Smooth muscle cell (in vitro differentiated cells): Measurements from ENCODE around the gene KCNMA1. TPM values are rescaled to one million over a fixed set of nuclear protein-coding genes. Genes with fewer than 3 reads are reported as not detected.

Source experiments
- DNase-seq: peaks from one replicate; lab custom pipeline; 2025; ENCODE audit not compliant: unreplicated experiment; lab: John Stamatoyannopoulos, UW
- H2AFZ ChIP-seq: fragments of 200-600 bp; sonication (generic); 2 replicates; pipeline ENCODE4 v1.6.0; 2016; ENCODE audit warnings: antibody characterized with exemption, low read depth, mild to moderate bottlenecking
- H3F3A ChIP-seq: fragments of 200-600 bp; sonication (generic); 2 replicates; pipeline ENCODE4 v1.6.0; 2017; ENCODE audit warnings: antibody characterized with exemption, low read depth
- H3K27ac ChIP-seq: fragments of 200-600 bp; sonication (generic); 2 replicates; pipeline ENCODE4 v1.5.1; 2016; ENCODE audit warnings: low read depth, mild to moderate bottlenecking
- H3K27me3 ChIP-seq: fragments of 200-600 bp; sonication (generic); 2 replicates; pipeline ENCODE4 v1.6.1; 2016; ENCODE audit warnings: low read depth, mild to moderate bottlenecking
- H3K36me3 ChIP-seq: fragments of 200-600 bp; sonication (generic); 2 replicates; pipeline ENCODE4 v1.5.1; 2016; ENCODE audit warnings: low read depth
- H3K4me1 ChIP-seq: fragments of 200-600 bp; sonication (generic); 2 replicates; pipeline ENCODE4 v1.5.1; 2016; ENCODE audit warnings: low read depth
- H3K4me2 ChIP-seq: fragments of 200-600 bp; sonication (generic); 2 replicates; pipeline ENCODE4 v1.6.0; 2016; ENCODE audit warnings: mild to moderate bottlenecking
- H3K4me3 ChIP-seq: fragments of 200-600 bp; sonication (generic); 2 replicates; pipeline ENCODE4 v1.5.1; 2016; ENCODE audit warnings: mild to moderate bottlenecking
- H3K79me2 ChIP-seq: fragments of 200-600 bp; sonication (generic); 2 replicates; pipeline ENCODE4 v1.6.0; 2016; ENCODE audit warnings: low read depth, mild to moderate bottlenecking
- H3K9ac ChIP-seq: fragments of 200-600 bp; sonication (generic); 2 replicates; pipeline ENCODE4 v1.6.0; 2016; ENCODE audit warnings: low read depth
- H3K9me3 ChIP-seq: fragments of 200-600 bp; sonication (generic); replicated peaks from 2 replicates; pipeline ENCODE4 v1.5.1; 2016; ENCODE audit warnings: low read depth
- H4K20me1 ChIP-seq: fragments of 200-600 bp; sonication (generic); 2 replicates; pipeline ENCODE4 v1.6.0; 2016; ENCODE audit warnings: low read depth
- CTCF ChIP-seq: fragments of 200-600 bp; sonication (generic); IDR thresholded peaks from 2 replicates; pipeline ENCODE4 v1.5.1; 2017; ENCODE audit warnings: borderline replicate concordance, mild to moderate bottlenecking, antibody characterized with exemption; ENCODE audit not compliant: insufficient read depth, poor library complexity, severe bottlenecking
- WGBS: methylation state at CpG from one replicate; pipeline ENCODE4 v1.1.7; 2016; ENCODE audit warnings: low lambda C conversion rate; 5-methylcytosine and 5-hydroxymethylcytosine counted together
- polyA plus RNA-seq: library from polyadenylated mRNA; unstranded; fragments of >200 nt; fragmentation: Nextera tagmentation; extraction: Ambion mirVana; gene quantifications from 2 replicates; pipeline ENCODE4 v1.2.1, GENCODE V29; 2016
- total RNA-seq: library from RNA; depleted of rRNA; stranded (reverse); fragments of >200 nt; gene quantifications from 2 replicates; pipeline ENCODE4 v1.2.3, GENCODE V29; 2014

Gene KCNMA1
- total and polyA plus RNA-seq, 2 experiments from 2014 or later, result 9.1 to 23.4 TPM

DNA sequence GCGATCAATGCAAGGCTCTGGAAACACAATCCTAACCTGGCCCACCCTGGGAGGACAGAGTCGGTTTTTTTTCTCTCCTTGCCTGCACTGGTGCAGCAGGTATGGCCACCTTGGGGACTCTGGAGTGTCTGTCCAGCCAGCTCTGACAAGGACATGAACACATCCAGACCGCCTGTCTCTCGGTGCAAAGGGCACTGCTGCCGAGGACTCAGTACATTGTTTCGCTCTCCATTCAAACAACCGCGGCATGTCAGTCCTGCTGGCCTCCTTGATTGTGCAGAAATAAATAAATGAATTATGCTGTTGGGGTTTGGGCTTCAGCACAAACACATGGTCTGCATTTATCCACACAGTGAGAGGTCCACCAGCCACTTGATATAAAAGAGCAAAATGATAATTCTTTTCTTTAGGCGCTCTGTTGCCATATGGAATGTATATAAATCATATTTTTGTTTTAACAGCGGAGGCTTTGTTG lies 565.2 kb downstream of the KCNMA1 start:
- H2AFZ ChIP-seq, result no peak overlapping the region
- H3K27me3 ChIP-seq, result no peaks in the 10 kb centered on the region
- H3K79me2 ChIP-seq, result no peaks in the 10 kb centered on the region
- no peak overlapping the region for H3K4me2 ChIP-seq
- no peaks in the 10 kb centered on the region for H3K4me1 ChIP-seq
- H3K36me3 ChIP-seq, result no peaks in the 10 kb centered on the region
- no peak overlapping the region for H3K4me3 ChIP-seq
- H4K20me1 ChIP-seq, result no peaks in the 10 kb centered on the region
- no peak for DNase-seq
- 96% methylated on average over 10 of the region's 10 CpGs for WGBS
- no peak overlapping the region for H3K9ac ChIP-seq
- no peak for TF ChIP-seq CTCF
- no peak overlapping the region for H3K27ac ChIP-seq
- no peaks in the 10 kb centered on the region for H3K9me3 ChIP-seq
- no peaks in the 10 kb centered on the region for H3F3A ChIP-seq

DNA sequence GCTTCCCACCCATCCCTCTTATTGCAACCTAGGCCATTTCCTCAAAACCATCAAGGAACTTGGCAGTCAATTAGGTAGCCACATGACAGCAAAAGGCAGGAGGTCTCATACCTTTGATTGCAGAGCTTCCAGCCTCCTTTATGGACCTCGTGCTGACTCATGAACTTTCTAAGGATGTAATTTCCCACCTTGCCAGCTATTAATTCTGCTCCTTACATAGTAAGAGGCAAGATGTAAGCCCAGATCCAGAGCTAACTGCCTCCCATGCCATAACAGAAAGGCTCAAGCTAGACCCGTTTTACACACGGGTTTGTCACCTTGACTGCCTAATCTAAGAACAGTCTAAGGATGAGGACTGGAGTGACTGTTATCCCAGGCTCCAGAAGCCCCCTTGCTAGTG lies 565.7 kb downstream of the KCNMA1 start:
- no peak for TF ChIP-seq CTCF
- no peaks in the 10 kb centered on the region for H3K9me3 ChIP-seq
- no peaks in the 10 kb centered on the region for H4K20me1 ChIP-seq
- DNase-seq, result no peak
- no peaks in the 10 kb centered on the region for H3K79me2 ChIP-seq
- H2AFZ ChIP-seq, result no peak overlapping the region
- no peak overlapping the region for H3K4me3 ChIP-seq
- H3K4me2 ChIP-seq, result no peak overlapping the region
- no peaks in the 10 kb centered on the region for H3F3A ChIP-seq
- WGBS, result 85% methylated on average over 3 of the region's 3 CpGs
- no peaks in the 10 kb centered on the region for H3K36me3 ChIP-seq
- H3K9ac ChIP-seq, result no peak overlapping the region
- no peaks in the 10 kb centered on the region for H3K4me1 ChIP-seq
- H3K27ac ChIP-seq, result no peak overlapping the region
- no peaks in the 10 kb centered on the region for H3K27me3 ChIP-seq

DNA sequence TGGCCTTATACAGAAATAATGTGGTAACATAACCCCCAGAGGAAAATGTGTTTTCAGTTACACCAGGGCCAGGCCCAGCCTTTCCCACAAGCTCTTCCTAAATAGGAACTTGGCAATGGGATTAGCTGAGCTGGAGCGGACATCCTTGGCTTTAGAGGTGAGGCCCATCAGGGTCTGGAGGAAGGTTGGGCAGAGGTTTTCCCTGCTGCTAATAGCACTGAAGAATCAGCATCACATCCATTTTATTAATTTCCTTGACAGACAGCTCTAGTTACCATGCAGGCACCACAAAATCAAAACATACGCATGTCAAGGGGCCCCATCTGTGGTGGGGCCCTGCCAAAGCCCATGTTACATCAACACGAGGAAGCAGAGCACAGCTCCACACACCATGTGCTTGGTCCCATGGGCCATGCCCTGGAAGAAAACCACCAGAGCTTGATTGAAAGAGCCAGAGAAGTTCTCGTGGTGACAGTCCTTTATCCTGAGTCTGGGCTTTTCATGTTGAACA lies 566.6 kb downstream of the KCNMA1 start:
- no peak for DNase-seq
- no peaks in the 10 kb centered on the region for H3F3A ChIP-seq
- no peak overlapping the region for H3K27ac ChIP-seq
- no peaks in the 10 kb centered on the region for H3K36me3 ChIP-seq
- H3K4me2 ChIP-seq, result no peak overlapping the region
- H3K9me3 ChIP-seq, result no peaks in the 10 kb centered on the region
- no peaks in the 10 kb centered on the region for H4K20me1 ChIP-seq
- H3K27me3 ChIP-seq, result no peaks in the 10 kb centered on the region
- 88% methylated on average over 4 of the region's 4 CpGs for WGBS
- no peak overlapping the region for H2AFZ ChIP-seq
- no peaks in the 10 kb centered on the region for H3K79me2 ChIP-seq
- TF ChIP-seq CTCF, result no peak
- no peak overlapping the region for H3K9ac ChIP-seq
- H3K4me3 ChIP-seq, result no peak overlapping the region
- H3K4me1 ChIP-seq, result no peaks in the 10 kb centered on the region

DNA sequence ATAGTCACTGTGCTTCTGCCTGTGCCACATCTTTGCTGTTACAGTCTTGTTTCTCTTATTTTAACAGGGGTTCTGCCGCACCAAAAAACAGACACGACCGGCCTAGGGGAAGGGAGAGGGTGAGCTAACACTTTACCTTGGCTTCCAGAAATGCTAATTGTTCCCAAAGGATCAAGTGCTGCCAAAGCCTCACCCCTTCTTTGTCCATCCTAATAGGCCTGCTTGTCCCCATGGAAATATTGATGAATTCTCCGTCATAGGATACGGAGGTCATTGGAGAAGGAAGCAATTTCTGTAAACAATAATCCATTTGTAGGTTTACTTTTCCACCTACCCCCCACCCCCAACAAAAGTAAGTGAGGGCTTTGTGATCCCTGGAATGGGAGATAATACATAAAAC lies 567.3 kb downstream of the KCNMA1 start:
- DNase-seq, result no peak
- H3F3A ChIP-seq, result no peaks in the 10 kb centered on the region
- no peak overlapping the region for H3K9ac ChIP-seq
- H3K4me3 ChIP-seq, result no peak overlapping the region
- no peaks in the 10 kb centered on the region for H3K9me3 ChIP-seq
- no peaks in the 10 kb centered on the region for H4K20me1 ChIP-seq
- no peak overlapping the region for H3K27ac ChIP-seq
- no peaks in the 10 kb centered on the region for H3K79me2 ChIP-seq
- H2AFZ ChIP-seq, result no peak overlapping the region
- WGBS, result 98% methylated on average over 5 of the region's 5 CpGs
- H3K27me3 ChIP-seq, result no peaks in the 10 kb centered on the region
- no peak for TF ChIP-seq CTCF
- H3K4me2 ChIP-seq, result no peak overlapping the region
- H3K36me3 ChIP-seq, result no peaks in the 10 kb centered on the region
- no peaks in the 10 kb centered on the region for H3K4me1 ChIP-seq
